Measurements from ENCODE around the gene EPHB3.
"Not testable (repeated sequence)": the region's sequence is repeated elsewhere in the genome, so short reads cannot be mapped to it uniquely, and the experiment has no call there.

The EPHB3 gene

DNA sequence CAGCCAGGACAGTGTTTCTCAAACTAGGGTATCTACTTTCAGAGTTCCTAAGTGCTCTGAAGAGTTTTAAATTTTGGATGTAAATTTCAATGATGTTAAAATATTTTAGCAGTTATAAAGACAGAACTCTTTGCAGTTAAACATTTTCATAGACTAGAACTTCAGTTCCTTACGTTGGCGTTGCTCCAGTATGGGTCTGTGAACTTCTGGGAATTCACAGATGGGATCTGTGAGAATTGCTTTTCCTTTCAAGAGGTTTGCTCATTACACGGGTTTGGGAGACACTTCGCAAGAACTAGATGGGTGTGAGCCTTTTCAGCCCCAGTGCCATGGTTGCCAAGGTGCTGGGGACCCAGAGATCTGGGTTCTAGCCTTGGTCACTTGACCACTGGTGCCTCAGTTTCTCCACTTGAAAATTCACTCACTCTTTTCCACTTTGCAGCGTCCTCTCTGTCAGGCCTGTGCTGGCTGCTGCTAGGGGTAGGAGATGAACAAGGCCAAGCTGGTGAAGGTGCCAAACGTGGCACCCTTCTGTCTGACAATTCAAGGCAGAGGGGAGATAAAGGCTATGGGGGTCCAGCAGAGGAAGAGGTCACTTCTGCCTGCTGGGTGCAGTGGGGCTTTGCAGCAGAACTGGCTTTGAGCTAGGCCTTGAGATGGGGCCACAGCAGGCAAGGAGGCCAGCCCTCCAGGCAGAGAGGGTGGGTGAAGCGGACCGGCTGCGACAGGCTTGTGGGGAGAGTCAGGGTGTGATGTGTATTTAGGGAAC lies 48.1 kb downstream of the EPHB3 start:
- DNase-seq (ENCODE audit: extremely low read depth, low read depth): no peak
- TF ChIP-seq, protein P1, sequence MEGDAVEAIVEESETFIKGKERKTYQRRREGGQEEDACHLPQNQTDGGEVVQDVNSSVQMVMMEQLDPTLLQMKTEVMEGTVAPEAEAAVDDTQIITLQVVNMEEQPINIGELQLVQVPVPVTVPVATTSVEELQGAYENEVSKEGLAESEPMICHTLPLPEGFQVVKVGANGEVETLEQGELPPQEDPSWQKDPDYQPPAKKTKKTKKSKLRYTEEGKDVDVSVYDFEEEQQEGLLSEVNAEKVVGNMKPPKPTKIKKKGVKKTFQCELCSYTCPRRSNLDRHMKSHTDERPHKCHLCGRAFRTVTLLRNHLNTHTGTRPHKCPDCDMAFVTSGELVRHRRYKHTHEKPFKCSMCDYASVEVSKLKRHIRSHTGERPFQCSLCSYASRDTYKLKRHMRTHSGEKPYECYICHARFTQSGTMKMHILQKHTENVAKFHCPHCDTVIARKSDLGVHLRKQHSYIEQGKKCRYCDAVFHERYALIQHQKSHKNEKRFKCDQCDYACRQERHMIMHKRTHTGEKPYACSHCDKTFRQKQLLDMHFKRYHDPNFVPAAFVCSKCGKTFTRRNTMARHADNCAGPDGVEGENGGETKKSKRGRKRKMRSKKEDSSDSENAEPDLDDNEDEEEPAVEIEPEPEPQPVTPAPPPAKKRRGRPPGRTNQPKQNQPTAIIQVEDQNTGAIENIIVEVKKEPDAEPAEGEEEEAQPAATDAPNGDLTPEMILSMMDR (IDR thresholded peaks at IDR 0.05; ENCODE audit: low read depth, low read length, missing control alignments): no peak
- H3K4me3 ChIP-seq (replicated peaks; ENCODE audit: low read depth, low read length): no peak overlapping the region

- no peak overlapping the region for H3K4me3 ChIP-seq (replicated peaks; ENCODE audit: low read depth, low read length)
- DNase-seq (ENCODE audit: extremely low read depth, low read depth): no peak
- TF ChIP-seq, protein P1 (IDR thresholded peaks at IDR 0.05; ENCODE audit: low read depth, low read length, missing control alignments): no peak
Measured at GRCh38 chr3:184610245-184610871, 48.8 kb downstream of the EPHB3 start.

DNA sequence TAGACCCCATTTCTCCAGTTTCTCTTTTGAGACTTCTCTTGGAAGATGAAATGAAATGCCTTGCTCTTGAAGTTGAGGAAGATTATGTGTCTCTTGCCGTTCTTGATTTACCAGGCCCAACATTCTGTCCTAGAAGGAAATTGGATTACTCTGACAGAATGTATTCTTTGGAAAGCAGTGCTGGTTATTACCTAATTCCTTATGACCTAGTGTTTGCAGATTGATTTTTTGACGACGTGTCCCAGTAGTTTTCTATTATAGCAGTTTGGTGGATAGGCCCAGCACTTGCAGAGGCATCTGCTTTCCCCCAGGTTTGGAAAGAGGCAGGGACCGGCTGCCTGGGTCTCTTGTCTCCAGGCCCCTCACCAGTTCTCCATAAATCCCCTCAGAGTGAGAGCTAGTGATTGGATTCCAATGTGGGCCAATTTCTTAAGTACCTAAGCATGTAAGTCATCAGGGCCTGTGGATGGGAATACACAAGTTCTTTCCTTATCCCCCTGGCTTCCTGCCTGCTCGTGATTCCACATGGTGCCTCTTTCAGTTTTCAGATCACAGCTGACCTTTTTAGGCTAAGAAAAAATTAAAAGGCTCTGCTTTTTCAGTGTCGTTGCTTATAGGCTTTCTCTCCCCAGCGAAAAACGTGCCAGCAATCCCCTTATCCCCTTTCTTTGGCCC lies 50.2 kb downstream of the EPHB3 start:
- DNase-seq (ENCODE audit: extremely low read depth, low read depth): no peak
- TF ChIP-seq, protein P1 (IDR thresholded peaks at IDR 0.05; ENCODE audit: low read depth, low read length, missing control alignments): no peak
- H3K4me3 ChIP-seq (replicated peaks; ENCODE audit: low read depth, low read length): no peak overlapping the region

DNA sequence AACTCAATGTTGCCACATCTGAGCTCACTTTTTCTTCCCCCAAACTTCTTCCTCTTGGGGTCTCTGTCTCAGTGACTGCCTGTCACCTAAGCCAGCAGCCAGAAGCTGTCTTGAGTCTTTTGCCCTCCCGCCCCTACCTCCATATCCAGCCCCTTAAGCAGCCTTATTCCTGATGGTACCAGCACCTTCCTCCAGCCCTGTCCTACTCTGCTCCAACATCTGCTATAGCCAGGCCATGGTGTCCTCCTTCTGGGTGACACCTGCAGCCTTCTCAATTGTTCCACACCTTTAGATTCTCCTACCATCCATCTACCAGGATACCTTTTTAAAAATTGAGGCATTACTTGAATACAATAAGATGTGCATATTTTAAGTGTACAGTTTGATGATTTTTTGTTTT lies 53.8 kb downstream of the EPHB3 start:
- DNase-seq (ENCODE audit: extremely low read depth, low read depth): no peak
- H3K4me3 ChIP-seq (replicated peaks; ENCODE audit: low read depth, low read length): no peak overlapping the region
- TF ChIP-seq, protein P1 (IDR thresholded peaks at IDR 0.05; ENCODE audit: low read depth, low read length, missing control alignments): no peak

DNA sequence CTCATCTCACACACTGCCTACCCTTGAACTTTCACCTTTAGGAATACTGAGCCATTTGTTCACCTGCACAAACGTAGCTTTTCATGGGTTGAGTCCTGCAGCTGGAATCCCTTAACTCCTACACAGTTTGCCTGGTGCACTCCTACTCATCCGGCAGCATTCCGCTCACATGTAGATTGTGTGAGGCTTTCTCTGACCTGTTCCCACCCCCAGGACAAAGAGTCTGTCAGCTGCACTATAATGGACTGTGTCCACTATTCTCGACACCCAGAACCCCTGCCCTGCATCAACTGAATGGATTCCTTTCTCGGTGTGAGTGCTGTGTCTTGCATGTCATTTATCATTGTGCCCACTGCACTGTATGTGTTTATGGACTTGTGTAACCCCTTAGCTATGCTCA lies 54.9 kb downstream of the EPHB3 start:
- no peak overlapping the region for H3K4me3 ChIP-seq (replicated peaks; ENCODE audit: low read depth, low read length)
- TF ChIP-seq, protein P1 (IDR thresholded peaks at IDR 0.05; ENCODE audit: low read depth, low read length, missing control alignments): no peak
- no peak for DNase-seq (ENCODE audit: extremely low read depth, low read depth)

DNA sequence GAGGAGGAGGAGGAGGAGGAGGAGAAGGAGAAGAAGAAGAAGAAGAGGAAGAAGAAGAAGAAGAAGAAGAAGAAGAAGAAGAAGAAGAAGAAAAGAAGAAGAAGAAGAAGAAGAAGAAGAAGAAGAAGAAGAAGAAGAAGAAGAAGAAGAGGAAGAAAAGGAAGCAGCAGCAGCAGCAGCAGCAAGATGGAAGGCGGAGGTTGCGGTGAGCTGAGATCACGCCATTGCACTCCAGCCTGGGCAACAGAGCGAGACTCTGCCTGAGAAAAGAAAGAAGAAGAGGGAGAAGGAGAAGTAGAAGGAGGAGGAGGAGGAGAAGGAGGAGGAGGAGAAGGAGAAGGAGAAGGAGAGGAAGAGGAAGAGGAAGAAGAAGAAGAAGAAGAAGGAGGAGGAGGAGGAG lies 55.7 kb downstream of the EPHB3 start:
- DNase-seq (ENCODE audit: extremely low read depth, low read depth); H3K4me3 ChIP-seq (replicated peaks; ENCODE audit: low read depth, low read length): not testable (repeated sequence)

- no peak for DNase-seq (ENCODE audit: extremely low read depth, low read depth)
- TF ChIP-seq, protein P1 (IDR thresholded peaks at IDR 0.05; ENCODE audit: low read depth, low read length, missing control alignments): no peak
- H3K4me3 ChIP-seq (replicated peaks; ENCODE audit: low read depth, low read length): no peak overlapping the region
Measured at GRCh38 chr3:184618811-184619210, 57.2 kb downstream of the EPHB3 start.
